ENCODE measurements around the gene UBTD2.

The UBTD2 gene

GRCh38 chr5:172255444-172255843, 28.1 kb downstream of the UBTD2 start:
- no peaks in the 10 kb centered on the region for H3K27me3 ChIP-seq
- H3K36me3 ChIP-seq: peaks cover 11% of the 10 kb centered on the region
- no peaks in the 10 kb centered on the region for H3K9me3 ChIP-seq
- TF ChIP-seq CTCF (IDR thresholded peaks at IDR 0.05; ENCODE audit: low read depth, low read length): no peak
- DNase-seq: no peak
- no peaks in the 10 kb centered on the region for H3K4me1 ChIP-seq
- H3K4me3 ChIP-seq (ENCODE audit: low read depth, low read length): no peak overlapping the region

- DNase-seq: no peak
- Histone ChIP-seq H3K36me3 (peaks cover 5% of the 10 kb centered on the region; the same call in 1 of the 2 replicates), H3K4me3 (ENCODE audit: low read depth, low read length) (no peak overlapping the region), H3K9me3 (no peaks in the 10 kb centered on the region), H3K4me1 (no peaks in the 10 kb centered on the region), H3K27me3 (no peaks in the 10 kb centered on the region)
- no peak for TF ChIP-seq CTCF (IDR thresholded peaks at IDR 0.05; ENCODE audit: low read depth, low read length)
Measured at GRCh38 chr5:172252501-172252900, 31.1 kb downstream of the UBTD2 start.

GRCh38 chr5:172251419-172251818, 32.1 kb downstream of the UBTD2 start:
- Histone ChIP-seq H3K4me1 (no peaks in the 10 kb centered on the region), H3K36me3 (peaks cover 5% of the 10 kb centered on the region; the same call in 1 of the 2 replicates), H3K27me3 (no peaks in the 10 kb centered on the region), H3K9me3 (no peaks in the 10 kb centered on the region), H3K4me3 (ENCODE audit: low read depth, low read length) (no peak overlapping the region)
- TF ChIP-seq CTCF (IDR thresholded peaks at IDR 0.05; ENCODE audit: low read depth, low read length): no peak
- DNase-seq: no peak

GRCh38 chr5:172248637-172249036, 34.9 kb downstream of the UBTD2 start:
- Histone ChIP-seq H3K9me3 (no peaks in the 10 kb centered on the region), H3K27me3 (no peaks in the 10 kb centered on the region), H3K4me3 (ENCODE audit: low read depth, low read length) (no peak overlapping the region), H3K4me1 (no peaks in the 10 kb centered on the region), H3K36me3 (no peaks in the 10 kb centered on the region)
- no peak for DNase-seq
- TF ChIP-seq CTCF (IDR thresholded peaks at IDR 0.05; ENCODE audit: low read depth, low read length): no peak

GRCh38 chr5:172245703-172246125, 37.9 kb downstream of the UBTD2 start:
- Histone ChIP-seq H3K27me3 (no peaks in the 10 kb centered on the region), H3K9me3 (no peaks in the 10 kb centered on the region), H3K4me3 (ENCODE audit: low read depth, low read length) (no peak overlapping the region), H3K36me3 (no peaks in the 10 kb centered on the region), H3K4me1 (no peaks in the 10 kb centered on the region)
- no peak for DNase-seq
- no peak for TF ChIP-seq CTCF (IDR thresholded peaks at IDR 0.05; ENCODE audit: low read depth, low read length)

GRCh38 chr5:172245046-172245445, 38.5 kb downstream of the UBTD2 start:
- DNase-seq: no peak
- TF ChIP-seq CTCF (IDR thresholded peaks at IDR 0.05; ENCODE audit: low read depth, low read length): no peak
- no peaks in the 10 kb centered on the region for H3K36me3 ChIP-seq
- H3K4me1 ChIP-seq: no peaks in the 10 kb centered on the region
- H3K27me3 ChIP-seq: no peaks in the 10 kb centered on the region
- no peak overlapping the region for H3K4me3 ChIP-seq (ENCODE audit: low read depth, low read length)
- no peaks in the 10 kb centered on the region for H3K9me3 ChIP-seq
